OCI-LY3 (cell line): Measurements from ENCODE around the gene ZFAND2A.

Experiments
- CTCF ChIP-seq: fragments of 200-600, 300-600 bp; sonication (generic); IDR thresholded peaks from 2 replicates; pipeline ENCODE4 v1.5.1; 2014; ENCODE audit warnings: antibody characterized with exemption, low read length, low read depth
- EZH2phosphoT487 ChIP-seq: fragments of 200-600 bp; shearing (Covaris generic); IDR thresholded peaks from 2 replicates; pipeline ENCODE4 v1.6.1; 2018; ENCODE audit warnings: antibody characterized with exemption, mixed run types, low read depth

GRCh38 chr7:1170741-1171501 is 10.9 kb upstream of the ZFAND2A start:
- TF ChIP-seq CTCF (no peak), EZH2phosphoT487 (no peak)
